HG02588 (cell line): ENCODE results near the gene NHLRC2.

Experiments used
- ATAC-seq: cut with Tn5 transposase; IDR thresholded peaks from one replicate; pipeline ENCODE4 v1.9.1; 2021; ENCODE audit warnings: mild to moderate bottlenecking, moderate library complexity; ENCODE audit not compliant: unreplicated experiment

NHLRC2 gene

GRCh38 chr10:113907166-113907565 lies 52.7 kb downstream of the NHLRC2 start:
- ATAC-seq, result no peak

GRCh38 chr10:113908236-113908635 lies 53.8 kb downstream of the NHLRC2 start:
- ATAC-seq, result no peak

- no peak for ATAC-seq
These were observed 56.7 kb downstream of the NHLRC2 start for GRCh38 chr10:113911113-113911512.

- no peak for ATAC-seq
These were observed 57.4 kb downstream of the NHLRC2 start for GRCh38 chr10:113911839-113912238.

- ATAC-seq, result no peak
These were observed 58.1 kb downstream of the NHLRC2 start for GRCh38 chr10:113912582-113912981.

- no peak for ATAC-seq
These were observed 60.5 kb downstream of the NHLRC2 start for GRCh38 chr10:113914956-113915355.

GRCh38 chr10:113915540-113915939 lies 61.1 kb downstream of the NHLRC2 start:
- ATAC-seq, result no peak

GRCh38 chr10:113916053-113916452 lies 61.6 kb downstream of the NHLRC2 start:
- ATAC-seq, result no peak

- no peak for ATAC-seq
These were observed 63.2 kb downstream of the NHLRC2 start for GRCh38 chr10:113917636-113918035.

- no peak for ATAC-seq
These were observed 65.7 kb downstream of the NHLRC2 start for GRCh38 chr10:113920114-113920513.

- ATAC-seq, result no peak
These were observed 66.4 kb downstream of the NHLRC2 start for GRCh38 chr10:113920875-113921274.

- no peak for ATAC-seq
These were observed 67.3 kb downstream of the NHLRC2 start for GRCh38 chr10:113921561-113922370.

GRCh38 chr10:113922787-113923570 lies 68.5 kb downstream of the NHLRC2 start:
- no peak for ATAC-seq

- no peak for ATAC-seq
These were observed 69.7 kb downstream of the NHLRC2 start for GRCh38 chr10:113924186-113924585.

- ATAC-seq, result no peak
These were observed 70.2 kb downstream of the NHLRC2 start for GRCh38 chr10:113924664-113925063.

GRCh38 chr10:113927440-113927839 lies 73.0 kb downstream of the NHLRC2 start:
- no peak for ATAC-seq

- ATAC-seq, result no peak
These were observed 74.4 kb downstream of the NHLRC2 start for GRCh38 chr10:113928830-113929229.

- no peak for ATAC-seq
These were observed 75.1 kb downstream of the NHLRC2 start for GRCh38 chr10:113929522-113929921.

GRCh38 chr10:113930482-113931057 lies 76.1 kb downstream of the NHLRC2 start:
- ATAC-seq, result no peak

- ATAC-seq, result no peak
These were observed 78.4 kb downstream of the NHLRC2 start for GRCh38 chr10:113932854-113933253.

GRCh38 chr10:113933894-113934532 lies 79.6 kb downstream of the NHLRC2 start:
- no peak for ATAC-seq
